NOMO-1 (cell line): ENCODE measurements around the gene RNF8.
"Not testable (repeated sequence)": the region's sequence is repeated elsewhere in the genome, so short reads cannot be mapped to it uniquely, and the experiment has no call there.

Experiments used
- DNase-seq, 2 experiments: peaks; one replicate each; lab custom pipeline; 2025; ENCODE audit not compliant: unreplicated experiment in 2 of 2; lab: John Stamatoyannopoulos, UW

The RNF8 gene

GRCh38 chr6:37441651-37442050 lies 87.9 kb downstream of the RNF8 start:
- no peak for DNase-seq

- DNase-seq = no peak
Measured at GRCh38 chr6:37442416-37443215, 88.8 kb downstream of the RNF8 start.

GRCh38 chr6:37443216-37443542 lies 89.4 kb downstream of the RNF8 start:
- DNase-seq = not testable (repeated sequence)
